Urothelium cell line (cell line): ENCODE measurements around the gene IRF9.
A peak's percentile ranks its signal among the peaks of the same experiment; 100 is the strongest.

Experiments
- DNase-seq: peaks from one replicate; pipeline ENCODE4 v3.0.0; 2011; ENCODE audit warnings: low spot score, mixed read lengths
- FAIRE-seq: peaks from 2 replicates; lab custom pipeline; 2011; peaks lifted over from hg19 to GRCh38; lab: Jason Lieb, UNC

Gene IRF9, protein sequence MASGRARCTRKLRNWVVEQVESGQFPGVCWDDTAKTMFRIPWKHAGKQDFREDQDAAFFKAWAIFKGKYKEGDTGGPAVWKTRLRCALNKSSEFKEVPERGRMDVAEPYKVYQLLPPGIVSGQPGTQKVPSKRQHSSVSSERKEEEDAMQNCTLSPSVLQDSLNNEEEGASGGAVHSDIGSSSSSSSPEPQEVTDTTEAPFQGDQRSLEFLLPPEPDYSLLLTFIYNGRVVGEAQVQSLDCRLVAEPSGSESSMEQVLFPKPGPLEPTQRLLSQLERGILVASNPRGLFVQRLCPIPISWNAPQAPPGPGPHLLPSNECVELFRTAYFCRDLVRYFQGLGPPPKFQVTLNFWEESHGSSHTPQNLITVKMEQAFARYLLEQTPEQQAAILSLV

GRCh38 chr14:24160850-24161804 is at the start of gene IRF9:
TSS of gene IRF9 (plus strand) at chr14:24161265. CDS start at chr14:24162145, 880 bp downstream.
- FAIRE-seq, result peak; percentile 50
- peak; percentile 92 for DNase-seq

DNA sequence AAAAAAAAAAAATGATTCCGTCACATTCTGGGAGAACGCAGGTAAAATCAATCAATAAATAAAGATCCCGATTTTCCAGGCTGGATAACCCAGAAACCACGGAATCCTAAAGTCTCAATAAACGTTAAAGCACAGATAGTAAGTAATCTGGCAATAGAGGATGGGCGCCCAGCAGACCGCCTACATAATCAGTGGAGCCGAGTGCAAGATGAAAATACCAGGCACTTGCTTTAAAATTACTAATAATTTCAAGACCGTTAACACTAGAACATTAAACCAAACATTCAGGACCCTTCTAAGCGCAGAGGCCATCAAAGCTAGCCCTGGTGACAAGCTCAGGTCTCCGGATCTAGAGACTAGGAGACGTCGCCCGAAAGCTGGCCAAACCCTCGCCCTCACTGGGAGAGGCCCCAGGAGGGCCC is 47.7 kb upstream of the IRF9 start:
- FAIRE-seq, result no peak
- no peak for DNase-seq

- no peak for FAIRE-seq
- DNase-seq, result peak; percentile 73
These were observed 47.1 kb upstream of the IRF9 start for GRCh38 chr14:24113801-24114531.

- peak; percentile 90 for FAIRE-seq
- DNase-seq, result peak; percentile 98
These were observed 46.3 kb upstream of the IRF9 start, which contains the start of the genes DCAF11 and NRL for GRCh38 chr14:24114532-24115421. TSS of gene DCAF11 (plus strand) at chr14:24114777. CDS start at chr14:24115595, 818 bp downstream. TSS of gene NRL (minus strand) at chr14:24114949. CDS start at chr14:24082848, 32,101 bp downstream.

GRCh38 chr14:24115422-24116127 is 45.5 kb upstream of the IRF9 start:
- FAIRE-seq, result no peak
- no peak for DNase-seq

- no peak for DNase-seq
- FAIRE-seq, result no peak
These were observed 44.8 kb upstream of the IRF9 start for GRCh38 chr14:24116128-24116814.

DNA sequence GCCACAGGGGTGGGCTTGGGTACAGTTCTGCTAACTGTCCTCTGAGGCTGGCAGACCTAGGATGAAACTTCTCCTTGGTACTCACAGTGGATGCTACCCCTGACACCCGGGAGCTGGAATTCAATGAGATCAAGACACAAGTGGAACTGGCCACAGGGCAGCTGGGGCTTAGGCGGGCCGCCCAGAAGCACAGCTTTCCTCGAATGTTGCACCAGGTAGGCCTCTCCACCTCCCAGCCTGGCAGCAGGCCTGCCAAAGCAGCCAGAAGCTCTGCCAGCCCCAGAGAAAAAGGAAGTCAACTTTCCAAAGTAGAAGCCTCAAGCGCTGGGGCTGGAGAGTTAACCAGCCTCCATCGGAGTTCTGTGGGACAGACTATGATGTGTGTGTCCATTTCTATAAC is 43.9 kb upstream of the IRF9 start:
- FAIRE-seq (no peak), DNase-seq (no peak)

GRCh38 chr14:24119691-24120090 is 41.4 kb upstream of the IRF9 start:
- FAIRE-seq (no peak), DNase-seq (no peak)

DNA sequence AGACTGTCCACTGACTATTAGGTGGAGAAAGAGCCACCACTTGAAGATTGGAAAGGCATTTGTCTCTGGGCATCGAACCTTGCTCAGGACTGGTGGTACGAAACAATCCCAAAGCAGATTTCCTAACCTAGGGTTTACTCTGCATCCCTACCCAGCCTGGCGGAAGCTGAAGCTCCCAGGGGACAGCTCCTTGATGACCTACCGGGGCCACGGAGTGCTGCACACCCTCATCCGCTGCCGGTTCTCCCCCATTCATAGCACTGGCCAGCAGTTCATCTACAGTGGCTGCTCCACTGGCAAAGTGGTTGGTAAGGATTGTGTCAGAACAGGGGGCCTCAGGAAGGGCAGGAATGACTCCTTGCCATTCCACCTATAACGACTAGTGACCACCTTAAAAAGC is 39.9 kb upstream of the IRF9 start:
- DNase-seq (no peak), FAIRE-seq (no peak)

DNA sequence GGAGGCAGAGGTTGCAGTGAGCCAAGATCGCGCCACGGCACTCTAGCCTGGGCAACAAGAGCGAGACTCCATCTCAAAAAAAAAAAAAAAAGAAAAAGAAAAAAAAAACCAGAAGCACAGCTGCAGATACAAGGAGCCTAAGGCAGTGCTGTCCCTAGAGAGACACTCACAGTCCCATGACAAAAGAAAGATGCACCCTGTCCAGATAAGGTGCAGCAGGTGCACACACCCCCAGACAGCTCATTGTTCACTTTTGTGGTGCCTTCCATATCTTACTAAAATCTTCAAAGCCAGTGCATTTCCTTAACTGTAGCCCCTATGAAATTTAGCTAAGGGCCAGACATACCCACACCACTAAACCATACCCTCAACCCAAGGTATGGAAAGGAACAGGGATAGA is 38.6 kb upstream of the IRF9 start:
- DNase-seq, result no peak
- FAIRE-seq, result no peak

DNA sequence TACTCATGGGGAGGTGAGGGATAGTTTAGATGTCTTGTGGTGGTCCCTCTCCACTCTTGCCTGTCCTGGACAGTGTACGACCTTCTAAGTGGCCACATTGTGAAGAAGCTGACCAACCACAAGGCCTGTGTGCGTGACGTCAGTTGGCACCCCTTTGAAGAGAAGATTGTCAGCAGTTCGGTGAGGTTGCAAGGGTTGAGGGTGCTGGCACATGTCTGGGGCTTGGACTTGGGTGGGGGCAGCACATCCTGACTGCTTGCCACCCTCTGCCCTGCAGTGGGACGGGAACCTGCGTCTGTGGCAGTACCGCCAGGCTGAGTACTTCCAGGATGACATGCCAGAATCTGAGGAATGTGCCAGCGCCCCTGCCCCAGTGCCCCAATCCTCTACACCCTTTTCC is 38.2 kb upstream of the IRF9 start:
- no peak for DNase-seq
- FAIRE-seq, result no peak

DNA sequence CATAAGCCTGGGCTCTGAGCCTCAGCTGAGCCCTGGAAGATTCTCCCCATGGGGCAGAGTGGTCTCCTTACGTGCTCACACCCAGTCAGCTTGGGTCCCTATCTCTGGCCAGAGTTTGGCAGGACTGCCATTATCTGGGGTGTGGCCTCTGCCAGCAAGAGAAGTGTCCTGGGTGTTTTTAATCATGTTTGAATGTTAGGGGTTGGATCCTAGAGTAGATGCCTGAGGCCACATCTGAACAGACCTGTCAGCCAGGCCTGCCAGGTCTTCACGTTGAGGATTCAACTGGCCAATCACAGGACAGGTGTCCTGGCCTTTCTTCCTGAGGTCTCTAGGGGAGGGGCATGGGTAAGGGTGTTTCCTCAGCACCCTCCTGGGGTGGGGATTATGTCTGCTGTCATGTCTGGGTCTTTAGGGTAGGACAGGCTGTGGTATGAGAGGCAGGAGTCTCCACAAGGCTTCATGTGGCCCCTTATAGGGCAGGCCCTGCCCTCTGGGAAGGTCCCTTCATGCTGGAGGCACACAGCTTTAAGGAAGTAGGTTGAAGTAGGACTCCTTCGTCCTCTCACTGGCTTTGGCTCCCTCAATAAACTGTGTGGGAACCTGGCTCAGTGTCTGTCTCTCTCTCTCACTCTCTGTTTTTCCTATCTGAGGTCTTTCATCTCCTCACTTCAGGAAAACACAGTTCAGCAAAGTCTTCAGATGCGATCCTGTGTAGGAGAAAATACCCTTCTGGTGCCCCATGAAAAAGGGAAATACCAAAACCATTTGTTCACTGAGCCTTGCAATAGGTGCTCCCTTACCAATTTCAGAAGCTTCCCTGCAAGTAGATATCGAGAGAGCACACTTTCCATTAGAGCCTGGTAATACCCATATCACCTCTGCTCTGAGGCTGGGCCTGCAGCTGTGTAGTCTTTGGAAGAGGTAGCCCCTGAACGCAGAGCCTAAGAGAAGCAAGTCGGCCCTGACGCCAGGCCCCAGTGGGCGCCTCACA is 37.3 kb upstream of the IRF9 start:
- FAIRE-seq, result no peak
- no peak for DNase-seq

- no peak for FAIRE-seq
- no peak for DNase-seq
These were observed 34.1 kb upstream of the IRF9 start for GRCh38 chr14:24126939-24127338.

- FAIRE-seq, result no peak
These were observed 33.4 kb upstream of the IRF9 start for GRCh38 chr14:24127673-24128072.

GRCh38 chr14:24129410-24129998 is 31.6 kb upstream of the IRF9 start:
- no peak for FAIRE-seq
- DNase-seq, result no peak

More at GRCh38 chr14:24127673-24128072, 33.4 kb upstream of the IRF9 start:
- no peak for DNase-seq

DNA sequence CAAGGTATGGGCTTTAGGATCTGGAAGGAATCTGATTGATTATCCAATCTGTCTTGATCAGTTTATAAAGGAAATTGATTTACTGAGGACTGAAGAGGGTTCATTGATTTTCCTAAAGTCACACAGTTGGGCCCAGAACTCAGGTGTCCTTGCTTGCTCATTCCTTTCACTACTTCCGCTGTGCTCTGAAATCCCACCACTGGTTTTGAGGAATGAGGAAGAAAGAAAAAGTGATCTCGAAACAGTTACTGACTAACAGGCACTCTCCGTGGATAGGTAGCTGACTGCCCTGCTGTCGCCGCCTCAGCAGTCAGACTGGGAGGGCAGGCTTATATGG is 30.7 kb upstream of the IRF9 start, which contains the start of gene FITM1:
Gene FITM1, plus strand, starts transcription at position 280 of the 337 bp plus-strand sequence. CDS start 905 bp downstream, outside the sequence.
- FAIRE-seq, result no peak
- no peak for DNase-seq
